Stimulated activated naive CD4-positive, alpha-beta T cell treated with Interleukin-2 at 50 U/mL for 16 hours (primary cell): ENCODE data around the gene DPH3.

ENCODE experiments used
- DNase-seq: peaks from one replicate; lab custom pipeline; 2025; lab: John Stamatoyannopoulos, UW

DPH3 gene

DNA sequence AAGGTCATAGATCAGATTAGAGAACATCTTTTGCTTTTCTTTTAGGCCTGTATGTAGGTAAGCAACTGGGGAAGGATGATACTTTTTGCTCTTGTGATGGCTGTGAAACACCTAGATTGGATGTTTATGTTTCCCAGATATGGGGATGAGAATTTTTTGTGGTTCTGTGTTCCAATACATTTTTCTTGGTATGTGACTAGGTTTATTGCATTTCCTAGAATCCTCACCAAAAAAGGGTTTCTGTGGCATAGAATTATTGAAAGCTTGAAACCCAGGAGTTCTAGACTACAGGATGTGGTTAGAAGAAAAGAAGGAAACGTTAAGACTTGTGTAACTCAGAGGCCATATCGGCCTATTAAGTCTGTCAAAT, 26.1 kb upstream of the DPH3 start:
- no peak for DNase-seq

DNA sequence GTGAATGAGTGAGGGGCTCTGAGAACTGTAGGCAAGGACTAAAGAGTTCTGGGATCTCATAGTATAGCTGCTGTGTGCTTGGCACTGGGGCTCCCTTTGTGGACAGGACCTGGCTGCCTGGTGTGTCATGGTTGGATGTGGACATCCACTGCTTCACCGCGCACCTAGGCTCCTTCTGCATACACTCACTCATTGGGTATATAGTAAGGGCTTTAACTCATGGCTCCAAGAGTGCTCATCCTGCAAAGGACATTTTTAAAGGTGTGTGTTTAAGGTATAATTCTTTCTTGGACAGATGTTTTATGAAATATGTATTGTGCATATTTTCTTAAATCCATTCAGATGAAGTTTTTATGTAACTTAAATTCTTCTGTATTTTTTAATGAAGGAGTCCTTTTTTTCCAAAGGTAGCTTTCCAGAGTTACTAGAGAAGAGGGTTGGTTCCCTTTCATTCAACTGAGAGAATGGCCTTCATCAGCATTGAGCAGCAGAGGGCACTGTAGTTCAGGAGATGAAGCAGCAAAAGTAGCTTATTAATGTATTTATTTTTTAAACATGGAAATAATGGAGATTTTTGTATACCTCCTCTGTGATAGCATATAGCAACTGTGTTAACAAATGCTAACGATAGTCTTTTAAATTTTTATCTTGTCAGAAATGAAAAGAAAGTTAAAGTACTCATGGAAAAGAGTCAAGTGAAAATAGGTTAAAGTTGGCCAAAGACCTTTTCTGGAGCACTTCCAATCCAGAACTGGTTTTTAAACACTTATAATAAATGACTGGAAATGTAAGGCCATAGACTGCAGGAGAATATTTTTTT, 25.5 kb upstream of the DPH3 start:
- DNase-seq, result peak; percentile 47

DNA sequence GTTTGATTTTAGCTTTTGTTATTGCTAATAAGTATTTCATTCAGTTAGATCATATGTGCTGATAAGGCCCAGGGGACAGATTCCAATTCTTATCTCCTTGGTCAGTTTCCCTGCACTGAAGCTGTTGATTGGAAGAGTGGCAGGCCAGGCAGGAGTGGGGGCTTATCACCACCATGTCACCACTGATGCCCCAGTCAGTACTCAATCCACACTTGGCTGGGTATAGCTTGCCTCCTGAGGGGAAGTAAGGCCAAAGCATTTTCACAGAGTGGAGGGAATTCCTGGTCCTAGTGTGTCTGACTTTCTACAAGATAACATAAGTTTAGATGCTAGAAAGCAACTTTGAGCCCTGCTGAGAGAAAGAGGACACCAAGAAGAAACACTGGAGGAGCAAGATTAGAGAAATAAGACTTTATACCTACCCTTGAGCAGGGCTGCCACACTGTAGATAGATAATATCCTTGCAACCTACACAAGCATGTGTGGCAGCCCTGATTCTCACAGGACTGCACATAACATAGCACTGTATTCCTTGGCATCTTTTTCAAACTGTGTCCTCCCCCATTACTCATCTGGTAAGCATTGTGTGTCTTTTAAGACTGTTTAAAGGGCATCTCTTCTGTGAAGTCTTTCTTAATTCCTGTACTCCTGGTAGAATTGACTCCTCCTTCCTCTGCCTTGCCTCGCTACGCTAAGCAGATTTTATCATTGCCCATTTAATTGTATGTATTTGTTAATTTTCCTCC, 24.6 kb upstream of the DPH3 start:
- no peak for DNase-seq

DNA sequence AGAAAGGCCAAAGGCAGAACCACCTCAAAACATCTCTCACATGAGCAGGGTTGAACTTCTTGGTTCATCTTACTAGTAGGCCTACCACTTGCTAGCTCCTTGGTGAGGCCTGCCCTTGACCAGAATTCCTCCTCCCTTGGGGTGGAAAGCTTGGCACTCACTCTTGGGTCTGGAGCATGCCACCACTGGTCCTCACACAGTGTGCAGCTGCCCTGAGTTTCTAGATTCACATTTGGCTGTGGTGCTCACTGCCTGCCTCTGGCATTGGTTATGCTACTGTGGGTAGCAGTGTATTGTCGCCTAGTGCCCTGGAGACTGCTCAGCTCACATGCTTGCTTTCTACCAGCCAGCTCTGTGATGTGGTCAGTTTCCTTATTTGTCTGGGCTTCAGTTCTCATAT, 23.9 kb upstream of the DPH3 start:
- DNase-seq, result no peak

DNA sequence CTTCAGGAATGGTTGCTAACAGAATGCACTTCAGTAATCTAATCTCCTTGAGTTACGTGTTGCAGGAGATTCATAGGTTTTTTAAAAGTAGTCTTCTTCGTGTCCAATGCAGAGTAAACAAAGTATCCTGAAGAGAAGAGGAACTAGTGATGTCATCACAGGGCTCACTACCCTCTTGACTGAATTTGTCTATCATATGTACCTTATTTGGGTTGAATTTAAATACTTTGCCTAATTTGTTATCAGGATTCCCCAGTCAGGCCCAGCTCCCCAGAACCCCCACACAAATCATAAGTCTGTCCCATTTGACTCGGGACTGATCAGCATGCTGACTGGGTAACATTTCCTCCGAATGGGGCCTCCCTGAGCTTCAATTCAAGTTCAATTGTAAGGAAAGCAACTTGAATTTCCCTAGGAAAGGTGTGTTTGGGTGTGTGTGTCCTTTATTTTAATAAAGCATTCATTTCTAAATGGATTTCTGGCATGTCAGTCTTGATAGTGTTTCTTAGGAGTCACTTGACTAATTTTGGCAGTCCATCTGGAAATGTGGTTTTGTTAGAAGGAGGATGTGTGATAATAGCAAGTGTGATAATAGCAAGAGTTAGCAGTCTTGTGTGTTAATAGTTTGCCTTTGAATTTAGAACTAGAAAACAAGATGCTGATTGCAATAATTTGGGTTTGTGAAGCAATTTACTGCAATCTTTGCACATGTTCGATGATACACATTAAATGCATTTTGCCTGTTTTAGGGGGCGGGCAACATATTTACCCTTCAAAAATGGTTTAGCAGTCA, 22.2 kb upstream of the DPH3 start:
- no peak for DNase-seq

DNA sequence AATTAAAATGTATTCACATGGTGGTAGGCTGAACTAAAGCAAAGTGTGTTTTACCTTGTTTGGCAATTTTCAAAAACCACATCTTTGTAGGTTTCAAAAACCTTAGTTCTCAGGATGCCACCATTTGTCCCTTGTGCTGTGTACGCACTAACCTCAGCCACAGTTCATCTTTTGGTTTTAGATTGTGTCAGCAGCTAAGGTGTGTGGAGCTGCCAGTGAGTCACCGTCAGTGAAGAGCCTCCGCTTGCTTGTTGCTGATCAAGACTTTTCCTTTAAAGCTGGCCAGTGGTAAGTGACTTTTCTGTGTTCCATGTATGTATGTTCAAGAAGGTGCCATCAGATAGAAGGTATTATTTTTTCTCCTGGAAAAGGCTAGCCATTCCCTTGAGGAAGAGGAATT, 21.4 kb upstream of the DPH3 start:
- DNase-seq, result peak; percentile 64

DNA sequence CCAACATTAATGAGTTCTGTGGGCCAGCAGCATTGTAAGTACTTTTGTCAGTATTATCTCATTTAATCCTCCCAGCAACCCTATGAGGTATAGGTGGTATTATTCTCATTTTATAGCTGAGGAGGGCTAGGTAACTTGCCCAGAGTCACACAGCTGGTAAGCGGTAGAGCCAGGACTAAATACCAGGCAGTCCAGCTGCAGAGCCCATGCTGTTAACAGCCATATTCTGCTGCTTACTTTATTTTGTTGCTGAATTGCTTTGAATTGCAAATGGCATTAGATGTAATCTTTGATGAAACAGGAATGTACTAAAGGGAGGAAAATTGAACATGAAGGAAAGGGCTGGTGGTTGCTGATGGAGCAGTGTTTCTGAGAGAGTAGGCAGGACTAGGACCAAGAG, 19.9 kb upstream of the DPH3 start:
- DNase-seq, result no peak

DNA sequence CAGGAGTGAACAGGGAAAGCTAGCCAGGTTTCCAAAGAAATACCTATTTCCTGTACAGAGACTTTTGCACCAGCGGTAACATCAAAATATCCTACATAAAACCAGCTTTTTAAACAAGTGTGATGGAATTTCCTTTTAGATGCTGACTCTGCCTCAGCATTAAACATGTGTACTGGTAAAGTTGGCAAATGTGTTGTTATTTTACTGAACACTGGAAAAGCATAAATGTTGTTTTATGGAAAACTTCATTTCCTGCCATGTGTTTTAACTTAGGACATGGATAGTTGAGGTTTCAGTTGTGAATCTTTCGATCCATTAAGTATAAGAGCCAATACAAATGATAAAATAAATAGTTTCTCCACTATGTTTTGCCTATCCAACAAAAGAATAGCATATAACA, 15.9 kb upstream of the DPH3 start:
- DNase-seq, result no peak

DNA sequence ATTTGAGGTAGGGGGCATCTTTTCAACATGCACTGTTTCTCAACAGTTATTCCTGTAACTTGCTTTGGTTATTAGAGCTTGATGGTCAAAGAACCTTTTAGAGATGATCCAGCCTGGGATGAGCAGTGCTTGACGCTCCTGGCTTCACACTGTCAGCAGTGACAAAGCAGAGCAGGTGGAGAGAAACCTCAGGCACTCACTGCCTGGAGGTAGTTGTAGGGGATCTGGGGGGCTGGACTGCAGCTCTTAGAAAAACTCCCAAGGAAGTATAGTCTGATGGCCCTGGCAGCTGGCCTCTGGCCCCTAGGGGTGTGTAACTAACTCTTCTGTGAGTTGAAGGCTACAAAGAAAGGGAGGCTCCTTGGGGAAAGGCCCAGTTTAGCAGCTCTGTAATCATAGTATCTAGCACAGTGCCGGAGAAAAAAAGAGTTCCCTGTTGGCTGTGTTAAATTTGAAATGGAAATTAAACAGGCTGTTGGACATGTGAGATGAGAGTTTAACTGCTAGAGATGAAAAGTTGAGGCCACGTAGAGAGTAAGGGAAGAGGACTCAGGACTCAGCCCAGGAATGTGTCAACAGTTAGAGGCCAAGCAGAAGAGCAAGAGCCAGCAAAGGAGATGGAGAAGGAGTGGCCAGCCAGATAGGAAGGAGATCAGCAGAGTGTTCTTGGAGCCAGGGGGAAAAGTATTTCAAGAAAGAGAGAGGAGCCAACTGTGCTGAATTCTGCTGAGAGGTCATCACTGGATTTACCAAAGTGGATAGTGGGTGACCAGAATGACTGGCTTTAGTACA, 14.5 kb upstream of the DPH3 start:
- no peak for DNase-seq

DNA sequence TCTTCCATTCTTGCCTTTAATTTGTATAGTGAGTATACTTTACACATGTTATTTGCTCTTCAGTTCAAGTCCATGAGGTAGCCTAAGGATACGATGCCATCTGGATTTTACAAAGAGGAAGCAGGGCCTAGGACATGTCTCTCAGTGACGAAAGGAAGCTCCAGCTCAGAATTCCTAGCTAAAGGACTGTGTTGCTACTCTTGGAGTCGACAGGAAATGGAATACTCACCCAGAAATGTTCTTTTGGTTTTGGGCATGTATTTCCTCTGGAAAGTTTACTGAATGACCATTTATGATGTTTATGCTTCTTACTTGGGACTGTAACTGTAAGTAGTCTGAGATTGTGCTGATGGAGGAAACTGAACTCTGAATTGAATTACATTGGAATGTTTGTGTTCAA, 12.7 kb upstream of the DPH3 start:
- DNase-seq, result no peak

DNA sequence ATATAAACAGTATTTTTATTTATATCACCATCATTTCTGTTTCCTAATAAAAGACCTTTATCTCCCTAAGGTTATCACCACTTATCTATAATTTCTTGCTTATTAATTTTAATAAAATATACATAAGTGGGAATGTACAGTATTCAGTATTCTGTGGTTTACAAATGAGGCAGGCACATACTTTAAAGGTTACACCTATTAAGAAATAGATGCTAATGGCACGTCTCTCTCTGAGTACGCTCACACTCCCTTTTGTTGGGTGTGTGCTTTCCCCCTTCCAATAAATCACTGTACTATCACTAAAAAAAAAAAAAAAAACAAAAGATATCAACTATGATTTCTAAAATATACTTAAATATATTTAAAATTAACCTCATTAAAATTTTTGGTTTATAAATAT, 9.1 kb upstream of the DPH3 start:
- DNase-seq, result no peak

DNA sequence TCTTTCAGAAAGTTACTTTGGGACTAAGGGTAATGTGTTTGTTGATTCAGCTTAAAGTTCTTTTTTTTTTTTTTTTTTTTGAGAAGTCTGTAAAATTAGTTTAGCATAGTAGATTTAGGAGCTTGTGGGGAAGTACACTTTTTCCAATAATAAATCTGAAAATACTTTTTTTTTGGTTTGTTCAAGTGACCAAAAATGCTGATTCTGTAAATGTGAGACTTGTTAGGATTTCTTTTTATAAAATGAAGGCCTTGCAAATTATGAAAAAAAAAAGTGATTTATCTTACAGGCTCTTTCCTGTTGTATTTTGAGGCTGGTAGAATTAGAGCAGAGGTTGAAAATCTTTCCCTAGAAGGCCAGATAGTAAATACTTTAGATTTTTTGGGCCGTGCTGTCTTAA, 7.8 kb upstream of the DPH3 start:
- no peak for DNase-seq

DNA sequence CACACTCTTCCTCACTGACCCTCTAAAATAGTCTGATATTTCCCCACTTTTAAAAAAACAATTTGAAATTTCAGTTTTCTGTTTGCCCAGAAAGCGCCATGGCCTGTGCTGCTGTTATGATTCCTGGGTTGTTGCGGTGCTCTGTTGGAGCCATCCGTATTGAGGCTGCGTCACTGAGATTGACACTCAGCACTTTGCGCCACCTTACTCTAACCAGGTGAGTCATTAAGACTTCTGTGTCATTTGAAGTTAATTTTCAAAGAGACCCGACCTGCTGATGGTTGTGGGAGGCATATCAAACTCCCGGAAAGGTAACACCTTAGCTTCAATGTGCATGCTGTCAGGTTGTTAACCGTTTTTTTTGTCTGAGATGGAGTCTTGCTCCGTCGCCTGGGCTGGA, 6.1 kb upstream of the DPH3 start:
- DNase-seq, result no peak

DNA sequence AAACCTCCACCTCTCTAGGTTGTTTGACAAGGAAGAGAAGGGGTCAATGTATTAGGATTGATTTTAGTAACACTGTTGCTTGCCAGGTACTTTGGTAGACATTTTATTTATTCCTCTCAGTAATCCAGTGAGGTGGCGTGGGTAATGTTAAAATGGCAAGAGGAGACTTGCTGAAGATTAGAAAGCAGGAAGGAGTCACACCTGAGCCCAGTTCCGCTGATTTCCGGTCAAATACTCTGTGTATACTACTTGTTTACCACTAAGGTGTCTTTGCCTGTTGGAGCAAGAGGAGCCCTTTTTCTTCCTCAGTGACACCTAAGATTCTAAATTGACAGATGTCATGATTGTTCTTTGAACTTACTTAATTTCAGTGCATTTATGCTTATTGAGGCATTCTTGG, 2.0 kb upstream of the DPH3 start:
- no peak for DNase-seq

DNA sequence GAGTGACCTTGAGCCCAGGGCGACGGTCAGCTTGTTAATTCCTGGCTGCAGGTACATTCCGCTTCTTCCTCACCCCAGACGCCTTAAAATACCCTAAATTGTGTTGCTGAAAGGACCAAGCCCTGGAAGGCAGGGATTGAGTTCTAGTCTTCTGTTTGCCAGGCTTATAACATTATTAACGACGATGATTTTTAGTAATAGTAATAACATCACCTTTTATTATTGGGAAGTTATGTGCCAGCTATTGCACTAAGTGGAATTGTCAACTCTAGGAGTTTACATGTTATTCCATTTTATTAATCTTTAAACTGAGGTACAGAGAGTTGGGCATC, 678 bp upstream of the DPH3 start:
- no peak for DNase-seq

DNA sequence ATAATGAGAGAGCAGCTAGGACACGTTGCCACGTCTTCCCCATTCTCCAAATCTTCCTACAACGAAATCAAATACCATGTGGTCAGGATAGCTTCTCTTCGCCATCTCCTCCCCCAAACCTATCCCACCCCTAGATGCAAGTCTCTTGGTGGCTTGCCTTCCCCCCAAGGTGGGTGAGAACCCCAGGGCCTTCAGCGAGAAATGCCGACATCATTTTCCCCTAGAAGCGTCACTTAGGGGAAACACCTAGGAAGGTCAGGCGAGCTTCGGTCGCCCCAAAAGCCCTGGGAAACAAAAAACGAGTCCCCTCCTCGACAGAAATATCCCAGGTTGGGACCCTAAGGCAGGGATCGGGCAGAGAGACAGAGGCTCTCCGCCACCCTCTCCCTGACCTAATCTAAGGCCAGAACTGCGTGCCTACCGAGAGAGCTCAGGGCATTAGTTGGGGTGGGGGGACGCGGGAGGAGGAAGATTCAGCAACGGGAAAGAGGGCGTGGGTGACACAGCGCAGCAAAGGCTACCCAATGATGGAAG, 502 bp downstream of the DPH3 start:
- peak; percentile 41 for DNase-seq

DNA sequence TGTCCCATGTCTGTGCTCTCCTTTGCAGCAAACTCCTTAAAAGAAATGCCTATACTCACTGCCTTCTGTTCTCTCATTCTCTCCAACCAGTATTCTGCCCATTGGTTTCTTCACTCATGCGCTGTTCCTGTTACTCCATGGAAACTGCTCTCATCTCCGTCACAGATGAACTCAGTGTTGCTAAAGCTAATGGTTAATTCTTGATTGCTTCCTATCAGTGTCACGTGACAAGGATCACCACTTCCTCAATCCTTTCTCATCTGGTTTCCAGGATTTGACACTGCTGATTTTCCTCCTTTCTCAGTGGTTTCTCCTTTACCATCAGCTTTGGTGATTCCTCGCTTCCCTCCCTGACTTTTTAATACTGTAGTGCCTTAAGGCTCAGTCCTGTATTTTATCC, 2.6 kb downstream of the DPH3 start:
- DNase-seq, result no peak

DNA sequence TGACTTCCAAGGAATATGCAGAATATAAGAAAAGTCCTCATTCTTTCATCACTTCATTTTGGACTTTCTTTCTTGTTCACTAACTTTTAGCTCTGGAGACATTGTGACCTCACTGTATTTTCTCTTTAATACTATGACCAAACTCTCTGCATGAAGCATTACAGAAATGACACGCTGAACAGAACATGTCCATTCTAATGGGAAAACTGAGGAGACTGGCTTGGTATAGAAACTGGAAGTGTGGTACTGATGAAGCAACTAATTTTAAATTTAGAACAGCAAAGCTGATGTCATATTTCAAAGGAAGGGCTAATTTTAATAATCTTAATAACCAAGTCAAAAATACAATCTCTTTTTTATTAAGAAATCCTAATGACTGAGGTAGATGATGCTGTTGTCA, 4.7 kb downstream of the DPH3 start:
- no peak for DNase-seq

DNA sequence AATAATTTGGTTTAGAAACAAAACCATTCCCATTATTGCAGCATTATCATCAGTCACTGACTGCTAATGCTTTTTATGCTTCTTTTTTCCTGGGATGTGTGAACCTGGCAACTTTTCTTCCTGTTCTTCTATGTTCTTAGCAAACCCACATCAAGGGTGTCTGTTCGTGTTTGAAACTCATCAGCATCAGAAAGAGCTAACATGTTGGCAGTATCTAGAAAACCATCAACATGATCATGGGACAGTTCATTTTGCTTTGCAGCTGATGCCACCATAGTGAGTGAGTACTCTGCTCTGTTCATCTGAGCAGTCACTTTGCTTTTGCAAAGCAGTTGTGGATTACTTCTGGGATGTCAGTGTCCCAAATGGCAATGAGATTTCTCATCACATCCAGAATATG, 5.9 kb downstream of the DPH3 start:
- DNase-seq, result no peak

DNA sequence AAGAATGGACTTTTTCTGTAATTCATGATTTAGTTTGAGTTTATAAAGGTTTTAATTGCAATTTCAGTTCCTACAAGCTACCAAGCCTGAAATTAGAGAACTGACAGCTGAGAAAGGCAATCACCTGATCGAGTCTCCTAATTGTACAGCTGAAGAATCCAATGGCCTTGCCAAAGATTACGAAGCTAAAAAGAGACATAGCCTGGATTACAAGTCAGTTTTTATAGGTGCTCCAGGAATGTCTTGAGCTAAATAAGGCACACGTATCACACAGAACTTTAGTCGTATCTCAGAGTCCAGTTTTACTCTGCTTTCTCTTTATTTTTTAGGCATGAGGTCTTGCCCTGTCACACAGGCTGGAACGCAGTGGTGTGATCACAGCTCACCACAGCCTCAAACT, 6.6 kb downstream of the DPH3 start:
- no peak for DNase-seq

DNA sequence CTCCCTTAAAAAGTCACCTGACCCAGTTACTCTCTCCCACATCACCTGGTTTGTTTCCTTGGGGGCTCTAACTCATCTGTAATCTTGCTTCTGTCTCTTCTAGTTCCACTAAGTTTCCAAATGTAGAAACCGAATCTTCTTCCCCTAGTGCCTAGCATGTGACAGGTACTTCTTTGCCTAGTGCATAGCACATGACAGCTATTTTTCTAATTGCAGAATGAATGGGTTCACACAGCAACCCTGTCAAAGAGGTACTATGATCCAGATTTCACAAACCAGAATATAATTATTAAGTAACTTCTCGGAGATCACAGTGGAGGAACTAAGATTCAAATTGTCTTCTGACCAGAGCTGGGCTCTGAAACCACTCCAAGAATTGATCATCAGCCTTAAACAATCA, 7.4 kb downstream of the DPH3 start:
- no peak for DNase-seq

DNA sequence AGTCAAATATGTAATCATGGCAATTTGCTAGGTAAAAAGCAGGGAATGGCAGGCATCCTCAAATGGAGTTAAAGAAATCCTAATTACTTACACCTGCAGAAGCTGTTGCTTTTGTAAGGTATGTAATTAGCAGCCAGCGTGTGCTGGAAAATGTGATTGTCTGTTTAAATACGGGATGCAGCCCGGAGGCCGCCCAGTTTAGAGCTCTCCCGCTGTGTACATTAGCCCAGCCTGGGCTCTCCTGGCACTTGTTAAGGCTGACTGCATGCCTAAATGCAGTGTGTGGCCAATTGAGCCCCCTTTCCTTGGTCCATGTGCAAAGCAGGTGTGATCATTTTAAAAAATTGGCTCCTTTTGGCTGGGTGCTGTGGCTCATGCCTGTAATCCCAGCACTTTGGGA, 9.0 kb downstream of the DPH3 start:
- DNase-seq, result no peak
